Breast epithelium (tissue), 3 donors: ENCODE measurements around the gene SHMT2.

Experiments
- POLR2AphosphoS5 ChIP-seq, 3 donors: sonication (generic); formaldehyde crosslinking; IDR thresholded peaks; one replicate each; pipeline ENCODE4 v1.6.1; 2017; ENCODE audit warnings: antibody characterized with exemption in 3 of 3
- TF ChIP-seq, protein P1 (sequence below), 3 donors: fragments of 450-650 bp; IDR thresholded peaks; one replicate each; pipeline ENCODE4 v1.5.1; 2016 to 2017; ENCODE audit warnings: antibody characterized with exemption in 3 of 3, mild to moderate bottlenecking in 3 of 3, moderate library complexity in 3 of 3

DNA sequence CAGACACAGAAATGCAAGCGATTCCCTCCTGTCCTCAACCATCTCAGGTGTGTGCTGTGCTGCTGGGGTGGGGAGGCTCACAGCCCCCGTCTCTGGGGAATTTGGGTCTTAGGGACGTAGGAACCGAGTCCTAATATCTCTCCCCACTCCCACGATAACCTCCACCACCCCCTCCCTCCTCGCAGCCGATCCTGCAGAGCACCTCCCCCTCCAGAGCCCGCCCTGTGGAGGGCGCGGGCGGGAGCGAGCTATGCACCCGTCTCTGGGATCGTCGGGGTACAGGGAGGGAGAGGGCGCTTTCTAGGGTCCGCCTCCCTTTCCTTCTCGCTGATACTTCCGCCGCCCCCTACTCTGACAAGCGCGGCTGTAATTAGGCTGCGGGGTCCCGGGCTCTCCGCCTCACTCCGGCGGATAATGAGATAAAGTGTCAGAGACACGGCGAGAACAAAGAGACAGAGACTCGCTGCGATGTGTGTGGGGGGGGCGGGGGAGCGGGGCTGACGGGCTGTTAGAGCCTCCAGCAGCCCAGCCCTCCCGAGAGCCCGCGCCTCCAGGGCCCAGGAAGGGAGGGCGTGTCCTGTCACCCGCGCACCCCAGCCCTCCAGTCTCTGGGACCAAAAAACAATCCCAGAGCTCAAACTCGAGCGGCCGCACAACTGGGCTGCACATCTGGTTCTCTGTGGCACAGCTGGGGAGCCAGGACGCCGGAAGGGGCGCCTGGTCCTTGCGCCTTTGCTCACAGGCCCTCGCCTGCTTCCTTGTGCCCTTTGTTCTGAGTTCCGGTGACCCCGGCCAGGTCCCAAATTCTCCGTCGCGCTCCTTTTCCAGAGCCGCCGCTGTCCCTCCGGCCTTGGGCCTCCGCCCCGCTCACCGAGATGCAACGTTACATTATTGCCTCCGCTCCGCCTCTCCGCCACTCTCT, 8.7 kb downstream of the SHMT2 start:
- TF ChIP-seq, protein P1, sequence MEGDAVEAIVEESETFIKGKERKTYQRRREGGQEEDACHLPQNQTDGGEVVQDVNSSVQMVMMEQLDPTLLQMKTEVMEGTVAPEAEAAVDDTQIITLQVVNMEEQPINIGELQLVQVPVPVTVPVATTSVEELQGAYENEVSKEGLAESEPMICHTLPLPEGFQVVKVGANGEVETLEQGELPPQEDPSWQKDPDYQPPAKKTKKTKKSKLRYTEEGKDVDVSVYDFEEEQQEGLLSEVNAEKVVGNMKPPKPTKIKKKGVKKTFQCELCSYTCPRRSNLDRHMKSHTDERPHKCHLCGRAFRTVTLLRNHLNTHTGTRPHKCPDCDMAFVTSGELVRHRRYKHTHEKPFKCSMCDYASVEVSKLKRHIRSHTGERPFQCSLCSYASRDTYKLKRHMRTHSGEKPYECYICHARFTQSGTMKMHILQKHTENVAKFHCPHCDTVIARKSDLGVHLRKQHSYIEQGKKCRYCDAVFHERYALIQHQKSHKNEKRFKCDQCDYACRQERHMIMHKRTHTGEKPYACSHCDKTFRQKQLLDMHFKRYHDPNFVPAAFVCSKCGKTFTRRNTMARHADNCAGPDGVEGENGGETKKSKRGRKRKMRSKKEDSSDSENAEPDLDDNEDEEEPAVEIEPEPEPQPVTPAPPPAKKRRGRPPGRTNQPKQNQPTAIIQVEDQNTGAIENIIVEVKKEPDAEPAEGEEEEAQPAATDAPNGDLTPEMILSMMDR (IDR thresholded peaks at IDR 0.05): no peak
- TF ChIP-seq POLR2AphosphoS5 (IDR thresholded peaks at IDR 0.05): no peak
